RWPE1 (cell line): Measurements from ENCODE around the gene TGFBR1.

Source experiments
- CTCF ChIA-PET: fragments of 350-600 bp; sonication (Branson Sonifier 250); formaldehyde crosslinking; extraction: SDS; loops from one replicate; lab custom pipeline; 2021; lab: Yijun Ruan, JAX
- POLR2A ChIA-PET: fragments of 400-600 bp; formaldehyde crosslinking; extraction: SDS; loops from one replicate; lab custom pipeline; 2020; ENCODE audit warnings: antibody characterized with exemption; ENCODE audit not compliant: low non-redundant PET; lab: Yijun Ruan, JAX
- DNase-seq: peaks from one replicate; pipeline ENCODE4 v3.0.0; 2012; ENCODE audit warnings: low spot score
- H3K27ac ChIP-seq: fragments of 450-650 bp; 2 replicates; pipeline ENCODE4 v1.5.1; 2017
- TF ChIP-seq, protein P1 (sequence below): fragments of 450-650 bp; conservative IDR thresholded peaks from 2 replicates; pipeline ENCODE4 v1.5.1; 2017; ENCODE audit warnings: low read depth, mild to moderate bottlenecking

The TGFBR1 gene

DNA sequence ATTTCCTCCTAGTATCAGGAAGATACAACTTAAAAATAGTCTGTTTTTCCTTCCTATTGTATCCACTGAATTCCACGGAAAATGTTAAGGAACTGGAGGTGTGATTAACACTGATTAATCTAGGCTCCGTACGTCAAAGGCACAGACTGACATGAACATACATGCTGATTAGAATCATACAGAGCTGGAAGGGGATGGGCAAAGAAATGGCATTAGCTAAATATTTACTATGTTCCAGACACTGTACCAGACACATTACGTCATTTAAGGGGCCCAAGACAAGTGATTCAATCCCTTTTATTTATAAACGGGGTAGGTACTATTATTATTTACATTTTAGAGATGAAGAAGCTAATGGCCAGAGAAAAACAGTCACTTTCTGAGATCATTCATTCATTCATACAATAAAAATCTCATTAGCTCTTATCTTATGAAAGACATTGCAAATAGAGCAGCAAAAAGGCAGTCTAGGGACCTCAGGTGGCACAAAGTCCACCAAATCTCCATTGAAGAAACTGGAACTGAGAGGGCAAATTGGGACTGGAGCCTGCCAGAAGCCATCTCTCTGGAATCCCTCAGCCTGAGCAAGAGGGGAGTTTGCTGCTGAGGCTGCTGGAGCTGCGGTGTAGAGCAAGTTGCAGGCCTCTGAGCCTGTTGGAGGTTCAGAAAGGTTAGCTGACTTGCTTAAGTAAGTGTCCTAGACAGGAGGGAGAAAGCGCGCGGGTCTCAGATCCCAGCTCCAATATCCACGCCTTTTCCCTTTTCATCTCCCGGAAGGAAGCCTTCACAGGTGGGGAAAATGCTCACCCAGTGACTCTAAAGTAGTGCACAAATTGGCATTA, 1.6 kb upstream of the TGFBR1 start:
- ChIA-PET POLR2A (no interaction called here), CTCF (interaction anchor here (2.7 kb wide), 1 partner anchor 37 kb away, joined by 8 read pairs; no protein-coding TSS in a partner anchor)
- DNase-seq: peak; percentile 76
- TF ChIP-seq, protein P1, sequence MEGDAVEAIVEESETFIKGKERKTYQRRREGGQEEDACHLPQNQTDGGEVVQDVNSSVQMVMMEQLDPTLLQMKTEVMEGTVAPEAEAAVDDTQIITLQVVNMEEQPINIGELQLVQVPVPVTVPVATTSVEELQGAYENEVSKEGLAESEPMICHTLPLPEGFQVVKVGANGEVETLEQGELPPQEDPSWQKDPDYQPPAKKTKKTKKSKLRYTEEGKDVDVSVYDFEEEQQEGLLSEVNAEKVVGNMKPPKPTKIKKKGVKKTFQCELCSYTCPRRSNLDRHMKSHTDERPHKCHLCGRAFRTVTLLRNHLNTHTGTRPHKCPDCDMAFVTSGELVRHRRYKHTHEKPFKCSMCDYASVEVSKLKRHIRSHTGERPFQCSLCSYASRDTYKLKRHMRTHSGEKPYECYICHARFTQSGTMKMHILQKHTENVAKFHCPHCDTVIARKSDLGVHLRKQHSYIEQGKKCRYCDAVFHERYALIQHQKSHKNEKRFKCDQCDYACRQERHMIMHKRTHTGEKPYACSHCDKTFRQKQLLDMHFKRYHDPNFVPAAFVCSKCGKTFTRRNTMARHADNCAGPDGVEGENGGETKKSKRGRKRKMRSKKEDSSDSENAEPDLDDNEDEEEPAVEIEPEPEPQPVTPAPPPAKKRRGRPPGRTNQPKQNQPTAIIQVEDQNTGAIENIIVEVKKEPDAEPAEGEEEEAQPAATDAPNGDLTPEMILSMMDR: no peak
- peak overlapping the region; percentile 96 for H3K27ac ChIP-seq

DNA sequence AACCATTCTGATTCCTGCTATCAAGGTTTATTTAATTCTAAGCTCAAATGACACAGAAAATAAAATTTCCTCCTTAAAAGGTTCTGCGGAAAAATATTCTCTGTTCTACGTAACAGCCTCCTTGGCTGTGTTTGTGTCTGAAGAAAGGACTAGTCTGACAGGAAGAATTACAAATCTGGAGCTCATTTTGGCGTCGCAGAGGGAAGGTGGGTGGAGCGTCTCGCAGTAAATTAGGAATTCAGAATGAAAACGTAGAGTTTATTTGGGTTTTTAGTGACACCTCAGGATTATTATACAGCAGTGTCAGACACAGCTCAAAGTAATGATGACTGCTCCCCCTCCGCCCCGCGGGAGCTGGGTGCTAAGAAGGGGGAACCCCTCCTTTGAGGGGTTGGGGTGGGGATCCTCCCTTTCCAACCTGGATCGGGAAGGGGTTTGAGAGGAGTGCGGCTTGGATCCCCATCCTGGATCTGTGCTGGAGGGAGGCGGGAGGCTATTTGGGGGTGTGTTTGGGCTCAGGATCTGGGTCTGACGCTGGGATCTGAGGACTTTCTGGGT, 933 bp upstream of the TGFBR1 start:
- H3K27ac ChIP-seq: peak overlapping the region; percentile 96
- ChIA-PET POLR2A (no interaction called here), CTCF (interaction anchor here (0.7 to 2.7 kb wide), 2 partner anchors 37 to 725 kb away, joined by 5 to 8 read pairs; no protein-coding TSS in a partner anchor)
- peak; percentile 59 for DNase-seq
- TF ChIP-seq, protein P1: no peak

DNA sequence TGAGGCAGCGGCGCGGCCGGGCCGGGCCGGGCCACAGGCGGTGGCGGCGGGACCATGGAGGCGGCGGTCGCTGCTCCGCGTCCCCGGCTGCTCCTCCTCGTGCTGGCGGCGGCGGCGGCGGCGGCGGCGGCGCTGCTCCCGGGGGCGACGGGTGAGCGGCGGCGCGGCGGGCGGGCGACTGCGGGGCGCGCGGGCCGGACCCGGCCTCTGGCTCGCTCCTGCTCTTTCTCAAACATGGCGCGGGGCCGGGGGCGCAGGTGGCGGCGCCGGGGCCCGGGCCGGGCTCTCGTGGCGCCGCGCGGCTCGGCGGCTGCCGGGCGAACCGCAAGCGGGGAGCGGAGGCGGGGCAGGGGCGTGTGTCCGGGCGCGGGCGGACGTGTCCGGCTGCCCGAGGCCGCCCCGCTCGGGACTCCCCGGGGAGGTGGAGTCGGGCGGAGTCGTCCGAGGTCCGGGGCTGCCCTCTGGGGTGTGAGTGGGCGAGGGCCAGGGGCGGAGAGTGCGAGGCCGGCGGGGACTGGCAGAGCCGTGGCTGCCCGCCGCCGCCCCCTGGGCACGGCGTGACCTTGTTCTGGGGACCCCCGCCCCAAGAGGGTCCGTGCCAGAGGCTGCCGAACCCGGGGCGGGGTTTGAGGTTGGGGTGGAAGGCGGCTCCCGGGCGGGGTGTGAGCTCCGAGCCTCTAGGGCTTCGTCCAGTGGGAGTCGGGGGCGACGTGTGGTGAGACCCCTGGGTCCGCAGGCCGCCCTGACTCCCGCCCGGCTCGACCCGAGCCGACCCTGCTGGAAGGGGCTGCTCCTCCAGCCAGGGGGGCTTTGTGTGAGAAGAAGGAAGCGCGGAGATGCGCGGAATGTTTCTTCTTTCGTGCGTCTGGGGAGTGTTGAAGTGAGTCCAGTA, 485 bp downstream of the TGFBR1 start:
- H3K27ac ChIP-seq: peak overlapping the region; percentile 96
- ChIA-PET POLR2A (no interaction called here), CTCF (interaction anchor here (0.6 kb wide), 3 partner anchors 36 to 1176 kb away, joined by 3 read pairs; no protein-coding TSS in a partner anchor)
- TF ChIP-seq, protein P1: no peak
- peak; percentile 92 for DNase-seq

DNA sequence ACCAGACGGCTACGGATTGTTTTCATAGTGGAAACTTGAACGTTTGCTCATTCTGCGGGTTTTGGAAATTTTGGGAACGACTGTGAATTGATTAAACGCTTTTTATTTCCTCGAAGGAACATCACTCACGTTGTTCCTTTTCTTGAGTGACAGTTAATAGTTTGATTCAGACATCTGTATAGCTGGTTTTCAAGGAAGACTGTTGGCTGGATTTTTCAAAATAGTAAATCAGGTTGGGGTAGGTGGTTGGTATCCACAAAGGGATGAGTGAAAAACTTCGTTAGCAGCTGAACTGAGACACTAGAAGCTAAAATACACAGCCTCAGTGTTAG, 1.1 kb downstream of the TGFBR1 start:
- POLR2A ChIA-PET: no interaction called here
- peak overlapping the region; percentile 96 for H3K27ac ChIP-seq
- TF ChIP-seq, protein P1: no peak

DNA sequence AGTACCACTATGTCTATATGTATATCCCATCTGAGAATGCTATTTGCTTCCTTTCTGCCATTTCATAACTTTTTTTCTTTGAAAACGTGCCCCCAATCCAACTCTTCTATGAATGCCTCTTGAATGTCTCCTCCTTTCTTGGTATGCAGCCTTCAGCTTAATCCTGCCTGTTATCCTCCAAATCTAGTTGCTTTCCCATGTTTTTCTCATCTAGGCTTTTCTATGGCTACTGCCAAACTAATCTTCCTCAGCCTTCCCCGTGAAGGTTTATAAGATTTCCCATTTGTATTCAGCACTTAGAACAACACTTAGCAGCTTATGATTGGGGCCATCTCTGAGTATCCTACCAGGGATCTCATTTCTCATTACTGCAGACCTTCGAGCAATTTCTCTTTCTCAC, 2.5 kb downstream of the TGFBR1 start:
- ChIA-PET POLR2A (no interaction called here), CTCF (interaction anchor here (0.5 kb wide), 1 partner anchor 11 kb away, joined by 4 read pairs; no protein-coding TSS in a partner anchor)
- TF ChIP-seq, protein P1: no peak
- no peak for DNase-seq
- no peak overlapping the region for H3K27ac ChIP-seq

More for the DNA sequence above, 1.1 kb downstream of the TGFBR1 start:
- DNase-seq: no peak
- CTCF ChIA-PET: interaction anchor here (0.6 to 0.7 kb wide), 2 partner anchors 13 to 35 kb away, joined by 3 read pairs; no protein-coding TSS in a partner anchor

DNA sequence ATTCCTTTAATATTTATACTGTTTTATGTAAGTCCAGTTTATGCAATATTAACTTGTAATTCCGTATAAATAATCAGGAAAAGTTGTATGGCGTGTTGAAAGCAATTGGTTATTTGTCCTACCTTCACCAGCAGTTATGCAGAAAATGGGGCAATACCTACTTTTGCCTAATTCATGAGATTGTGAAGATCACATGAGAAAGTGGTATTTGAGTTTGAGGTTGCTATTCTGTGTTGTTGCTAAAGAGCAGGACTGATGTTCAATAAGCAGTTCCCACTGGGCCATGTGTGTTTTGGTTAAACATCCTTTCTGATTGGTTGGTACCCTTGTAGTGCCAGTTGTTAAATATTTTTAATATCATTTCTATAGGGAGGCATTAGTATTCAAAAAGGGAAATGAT, 3.2 kb downstream of the TGFBR1 start:
- DNase-seq: no peak
- ChIA-PET POLR2A (no interaction called here), CTCF (no interaction called here)
- TF ChIP-seq, protein P1: no peak
- no peak overlapping the region for H3K27ac ChIP-seq
